K562 (cell line): ENCODE data around the gene CD248.

ENCODE experiments used
- FOS ChIP-seq: IDR thresholded peaks from 3 replicates; pipeline ENCODE4 v1.6.1; 2011; ENCODE audit not compliant: insufficient read length; ENCODE audit errors: extremely low read depth
- HDAC2 ChIP-seq: fragments of 450-650 bp; IDR thresholded peaks from 2 replicates; pipeline ENCODE4 v1.6.1; 2016; ENCODE audit warnings: mild to moderate bottlenecking
- MYNN ChIP-seq, 2 experiments: sonication (generic); formaldehyde crosslinking in 1 of 2; IDR thresholded peaks; 2 replicates each; pipeline versions ENCODE4 v1.5.0 to v1.6.1; 2016 to 2020; ENCODE audit warnings: antibody characterized with exemption in 1 of 2, missing genetic modification reagents in 1 of 2
- PCBP1 ChIP-seq: fragments of 200-400 bp; formaldehyde crosslinking; IDR thresholded peaks from 2 replicates; pipeline ENCODE4 v1.6.1; 2018; ENCODE audit warnings: mild to moderate bottlenecking, low read depth, low read length; ENCODE audit not compliant: poor library complexity, severe bottlenecking
- POLR2A ChIP-seq: fragments of 450-650 bp; conservative IDR thresholded peaks from 2 replicates; pipeline ENCODE4 v1.6.1; 2016
- YY1 ChIP-seq, 3 experiments: IDR thresholded peaks; 2 replicates each; pipeline ENCODE4 v1.6.1; 2011; ENCODE audit warnings: low read length in 2 of 3, mild to moderate bottlenecking in 2 of 3, moderate library complexity in 2 of 3, borderline replicate concordance in 1 of 3, control low read depth in 1 of 3, low read depth in 1 of 3; ENCODE audit not compliant: insufficient read depth in 3 of 3, insufficient replicate concordance in 2 of 3, control insufficient read depth in 1 of 3, insufficient read length in 1 of 3; ENCODE audit errors: extremely low read depth in 1 of 3
- ZFP36 ChIP-seq: fragments of 150-350 bp; IDR thresholded peaks from 2 replicates; pipeline ENCODE4 v1.6.1; 2018; ENCODE audit warnings: low read length, low read depth; ENCODE audit not compliant: partially characterized antibody
- ZNF253 ChIP-seq: fragments of 250-450 bp; sonication (Bioruptor Pico); conservative IDR thresholded peaks from 2 replicates; pipeline ENCODE4 v1.6.1; 2021; ENCODE audit warnings: mild to moderate bottlenecking
- ZNF561 ChIP-seq: fragments of 450-650 bp; formaldehyde crosslinking; conservative IDR thresholded peaks from 2 replicates; pipeline ENCODE4 v1.4.0; 2020; ENCODE audit warnings: mild to moderate bottlenecking, moderate library complexity
- TF ChIP-seq, protein P1 (sequence below), 3 experiments: IDR thresholded peaks in 2 of 3; conservative IDR thresholded peaks in 1 of 3; 2 replicates each; pipeline ENCODE4 v1.5.1; 2011 to 2012; ENCODE audit warnings: low read length in 3 of 3, mild to moderate bottlenecking in 3 of 3, control low read depth in 2 of 3, improper control_type of control experiment in 1 of 3, inconsistent platforms in 1 of 3, low read depth in 1 of 3, mixed read lengths in 1 of 3, moderate library complexity in 1 of 3; ENCODE audit not compliant: insufficient read depth in 2 of 3
- TF ChIP-seq, protein P2 (sequence below), 2 experiments: fragments of 450-650 bp; IDR thresholded peaks; 2 replicates each; pipeline ENCODE4 v1.6.1; 2016; ENCODE audit warnings: mild to moderate bottlenecking in 2 of 2, borderline replicate concordance in 1 of 2, low read depth in 1 of 2, moderate library complexity in 1 of 2
- TF ChIP-seq, protein P3 (sequence below), 2 experiments: IDR thresholded peaks in 1 of 2; conservative IDR thresholded peaks in 1 of 2; 2 replicates each; pipeline ENCODE4 v1.6.1; 2016; ENCODE audit warnings: low read depth in 2 of 2, mild to moderate bottlenecking in 1 of 2, missing compliant biosample characterization in 1 of 2, missing genetic modification characterization in 1 of 2, moderate library complexity in 1 of 2

DNA sequence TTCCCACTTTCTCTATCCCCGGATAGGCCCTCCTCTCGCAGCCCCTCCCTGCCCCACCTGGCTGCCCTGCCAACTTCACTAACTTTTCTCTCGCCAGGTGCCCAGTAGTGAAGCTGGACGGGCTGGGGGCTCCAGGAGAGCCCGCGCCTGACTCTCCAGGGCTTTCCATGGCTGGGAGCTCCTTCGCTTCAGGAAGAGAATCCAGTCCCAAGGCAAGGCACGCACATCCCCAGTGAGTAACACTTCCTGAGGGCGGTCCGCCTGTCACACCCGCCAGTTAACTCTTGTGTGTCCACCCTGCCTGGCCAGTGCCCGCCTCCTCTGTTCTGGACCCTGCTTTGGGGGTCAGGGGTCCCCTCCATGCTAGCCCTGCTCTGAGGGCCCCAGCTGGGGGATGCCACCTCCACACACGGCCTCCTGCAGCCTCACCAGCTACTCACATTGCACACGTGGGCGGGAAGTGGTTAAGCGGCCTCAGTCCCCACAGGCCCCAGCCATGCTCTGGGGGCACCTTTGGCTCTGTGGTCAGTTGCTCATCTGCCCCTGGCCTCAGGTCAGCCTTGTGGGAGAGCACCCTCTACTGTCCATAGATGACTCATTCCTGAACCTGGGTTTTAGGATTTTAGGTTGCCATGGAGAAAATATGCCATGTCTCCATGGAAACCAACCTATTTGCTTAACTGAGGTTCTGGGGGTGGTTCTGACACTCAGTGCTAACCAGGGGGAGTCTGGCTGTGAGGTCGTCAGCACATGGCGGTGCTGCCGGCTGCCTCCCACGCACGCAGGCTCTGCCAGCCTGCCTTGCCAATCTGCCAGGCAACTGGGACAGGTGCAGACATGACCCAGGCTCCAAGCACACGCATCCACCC lies 19.6 kb upstream of the CD248 start, which contains the start of gene RIN1:
- TF ChIP-seq POLR2A = peak; percentile 45; the same call in 1 of the 2 replicates
- TF ChIP-seq, protein P1, sequence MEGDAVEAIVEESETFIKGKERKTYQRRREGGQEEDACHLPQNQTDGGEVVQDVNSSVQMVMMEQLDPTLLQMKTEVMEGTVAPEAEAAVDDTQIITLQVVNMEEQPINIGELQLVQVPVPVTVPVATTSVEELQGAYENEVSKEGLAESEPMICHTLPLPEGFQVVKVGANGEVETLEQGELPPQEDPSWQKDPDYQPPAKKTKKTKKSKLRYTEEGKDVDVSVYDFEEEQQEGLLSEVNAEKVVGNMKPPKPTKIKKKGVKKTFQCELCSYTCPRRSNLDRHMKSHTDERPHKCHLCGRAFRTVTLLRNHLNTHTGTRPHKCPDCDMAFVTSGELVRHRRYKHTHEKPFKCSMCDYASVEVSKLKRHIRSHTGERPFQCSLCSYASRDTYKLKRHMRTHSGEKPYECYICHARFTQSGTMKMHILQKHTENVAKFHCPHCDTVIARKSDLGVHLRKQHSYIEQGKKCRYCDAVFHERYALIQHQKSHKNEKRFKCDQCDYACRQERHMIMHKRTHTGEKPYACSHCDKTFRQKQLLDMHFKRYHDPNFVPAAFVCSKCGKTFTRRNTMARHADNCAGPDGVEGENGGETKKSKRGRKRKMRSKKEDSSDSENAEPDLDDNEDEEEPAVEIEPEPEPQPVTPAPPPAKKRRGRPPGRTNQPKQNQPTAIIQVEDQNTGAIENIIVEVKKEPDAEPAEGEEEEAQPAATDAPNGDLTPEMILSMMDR (IDR thresholded peaks at IDR 0.05 in 2 of 3, conservative IDR thresholded peaks at IDR 0.05 in 1 of 3; ENCODE audit: insufficient read depth in 2 of 3, low read depth in 1 of 3, low read length in 3 of 3) = peak; percentile 73 to 86 (median 80)
- TF ChIP-seq FOS = peak; percentile 9
- TF ChIP-seq YY1 (IDR thresholded peaks at IDR 0.05; ENCODE audit: borderline replicate concordance in 1 of 3, control insufficient read depth in 1 of 3, extremely low read depth in 1 of 3, insufficient read depth in 3 of 3, insufficient read length in 1 of 3, insufficient replicate concordance in 2 of 3, low read depth in 1 of 3, low read length in 2 of 3) = no peak
- TF ChIP-seq ZNF253 (CRISPR knock-in tag) = no peak
- TF ChIP-seq HDAC2 = no peak
- TF ChIP-seq MYNN (IDR thresholded peaks at IDR 0.05) = peak; percentile 99
- peak; percentile 29; the same call in 1 of the 2 replicates for TF ChIP-seq MYNN (CRISPR knock-in tag; IDR thresholded peaks at IDR 0.05)
- TF ChIP-seq ZFP36 = no peak
- TF ChIP-seq, protein P2, sequence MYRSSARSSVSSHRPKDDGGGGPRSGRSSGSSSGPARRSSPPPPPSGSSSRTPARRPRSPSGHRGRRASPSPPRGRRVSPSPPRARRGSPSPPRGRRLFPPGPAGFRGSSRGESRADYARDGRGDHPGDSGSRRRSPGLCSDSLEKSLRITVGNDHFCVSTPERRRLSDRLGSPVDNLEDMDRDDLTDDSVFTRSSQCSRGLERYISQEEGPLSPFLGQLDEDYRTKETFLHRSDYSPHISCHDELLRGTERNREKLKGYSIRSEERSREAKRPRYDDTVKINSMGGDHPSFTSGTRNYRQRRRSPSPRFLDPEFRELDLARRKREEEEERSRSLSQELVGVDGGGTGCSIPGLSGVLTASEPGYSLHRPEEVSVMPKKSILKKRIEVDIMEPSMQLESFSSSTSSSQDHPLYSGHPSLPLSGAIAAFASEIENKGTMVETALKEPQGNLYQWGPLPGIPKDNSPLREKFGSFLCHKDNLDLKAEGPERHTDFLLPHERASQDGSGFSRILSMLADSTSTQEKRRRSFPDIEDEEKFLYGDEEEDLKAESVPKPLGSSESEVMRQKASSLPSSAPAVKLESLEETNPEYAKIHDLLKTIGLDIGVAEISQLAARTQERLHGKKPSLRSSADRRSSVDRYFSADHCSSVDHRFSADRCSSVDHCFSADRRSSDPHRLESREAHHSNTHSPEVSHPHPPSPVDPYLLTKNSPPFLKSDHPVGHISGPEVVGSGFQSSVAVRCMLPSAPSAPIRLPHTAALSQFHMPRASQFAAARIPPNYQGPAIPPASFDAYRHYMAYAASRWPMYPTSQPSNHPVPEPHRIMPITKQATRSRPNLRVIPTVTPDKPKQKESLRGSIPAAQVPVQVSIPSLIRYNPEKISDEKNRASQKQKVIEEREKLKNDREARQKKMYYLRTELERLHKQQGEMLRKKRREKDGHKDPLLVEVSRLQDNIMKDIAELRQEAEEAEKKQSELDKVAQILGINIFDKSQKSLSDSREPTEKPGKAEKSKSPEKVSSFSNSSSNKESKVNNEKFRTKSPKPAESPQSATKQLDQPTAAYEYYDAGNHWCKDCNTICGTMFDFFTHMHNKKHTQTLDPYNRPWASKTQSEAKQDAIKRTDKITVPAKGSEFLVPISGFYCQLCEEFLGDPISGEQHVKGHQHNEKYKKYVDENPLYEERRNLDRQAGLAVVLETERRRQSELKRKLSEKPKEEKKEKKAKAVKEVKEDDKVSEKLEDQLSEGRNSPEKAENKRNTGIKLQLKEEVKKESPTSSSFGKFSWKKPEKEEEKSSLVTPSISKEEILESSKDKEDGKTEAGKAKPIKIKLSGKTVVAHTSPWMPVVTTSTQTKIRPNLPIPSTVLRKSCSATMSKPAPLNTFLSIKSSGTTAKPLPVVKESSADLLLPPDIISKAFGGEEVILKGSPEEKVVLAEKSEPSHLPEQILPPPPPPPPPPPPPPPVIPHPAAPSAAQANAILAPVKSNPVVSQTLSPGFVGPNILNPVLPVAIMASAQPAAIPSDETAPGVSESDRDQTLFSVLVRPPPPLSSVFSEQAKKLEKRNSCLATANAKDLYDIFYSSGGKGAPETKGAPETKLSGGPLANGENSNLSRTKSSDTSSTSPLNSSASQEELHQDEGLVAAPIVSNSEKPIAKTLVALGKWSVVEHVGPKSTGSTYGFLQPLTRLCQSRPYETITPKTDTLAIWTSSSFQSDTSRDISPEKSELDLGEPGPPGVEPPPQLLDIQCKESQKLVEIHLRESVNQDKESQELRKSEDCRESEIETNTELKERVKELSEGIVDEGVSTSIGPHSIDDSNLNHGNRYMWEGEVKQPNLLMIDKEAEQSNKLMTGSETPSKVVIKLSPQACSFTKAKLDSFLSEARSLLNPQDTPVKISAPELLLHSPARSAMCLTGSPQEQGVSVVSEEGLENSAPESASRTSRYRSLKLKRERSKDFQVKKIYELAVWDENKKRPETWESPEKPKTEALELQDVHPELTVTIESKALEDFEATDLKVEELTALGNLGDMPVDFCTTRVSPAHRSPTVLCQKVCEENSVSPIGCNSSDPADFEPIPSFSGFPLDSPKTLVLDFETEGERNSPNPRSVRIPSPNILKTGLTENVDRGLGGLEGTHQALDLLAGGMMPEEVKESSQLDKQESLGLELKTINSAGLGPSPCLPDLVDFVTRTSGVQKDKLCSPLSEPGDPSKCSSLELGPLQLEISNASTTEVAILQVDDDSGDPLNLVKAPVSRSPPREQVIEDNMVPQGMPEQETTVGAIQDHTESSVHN (IDR thresholded peaks at IDR 0.05; ENCODE audit: borderline replicate concordance in 1 of 2, low read depth in 1 of 2) = no peak
- TF ChIP-seq, protein P3, sequence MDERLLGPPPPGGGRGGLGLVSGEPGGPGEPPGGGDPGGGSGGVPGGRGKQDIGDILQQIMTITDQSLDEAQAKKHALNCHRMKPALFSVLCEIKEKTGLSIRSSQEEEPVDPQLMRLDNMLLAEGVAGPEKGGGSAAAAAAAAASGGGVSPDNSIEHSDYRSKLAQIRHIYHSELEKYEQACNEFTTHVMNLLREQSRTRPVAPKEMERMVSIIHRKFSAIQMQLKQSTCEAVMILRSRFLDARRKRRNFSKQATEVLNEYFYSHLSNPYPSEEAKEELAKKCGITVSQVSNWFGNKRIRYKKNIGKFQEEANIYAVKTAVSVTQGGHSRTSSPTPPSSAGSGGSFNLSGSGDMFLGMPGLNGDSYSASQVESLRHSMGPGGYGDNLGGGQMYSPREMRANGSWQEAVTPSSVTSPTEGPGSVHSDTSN (CRISPR knock-in tag; IDR thresholded peaks at IDR 0.05; ENCODE audit: low read depth) = no peak
- TF ChIP-seq, protein P3 (tag; conservative IDR thresholded peaks at IDR 0.05; ENCODE audit: low read depth) = no peak
- no peak for TF ChIP-seq ZNF561 (CRISPR knock-in tag)
- no peak for TF ChIP-seq PCBP1
